Nephron (organoid): ENCODE measurements around the gene NEDD1.

Source experiments
- H3K27ac Mint-ChIP-seq, 3 experiments: 2 replicates each; pipeline ENCODE4 v1.8.0; 2020; ENCODE audit warnings: mixed read lengths in 3 of 3, mild to moderate bottlenecking in 2 of 3, moderate library complexity in 1 of 3
- H3K27me3 Mint-ChIP-seq: 2 replicates; pipeline ENCODE4 v1.8.0; 2021; ENCODE audit warnings: low read depth, mild to moderate bottlenecking, moderate library complexity, mixed read lengths
- H3K36me3 Mint-ChIP-seq: 2 replicates; pipeline ENCODE4 v1.8.0; 2020; ENCODE audit warnings: low read depth, mixed read lengths
- H3K4me1 Mint-ChIP-seq: 2 replicates; pipeline ENCODE4 v1.8.0; 2020; ENCODE audit warnings: mixed read lengths
- H3K4me3 Mint-ChIP-seq, 3 experiments: 2 replicates each; pipeline ENCODE4 v1.8.0; 2020; ENCODE audit warnings: mild to moderate bottlenecking in 3 of 3, mixed read lengths in 3 of 3, moderate library complexity in 2 of 3
- H3K9me3 Mint-ChIP-seq: 2 replicates; pipeline ENCODE4 v1.8.0; 2020; ENCODE audit warnings: mixed read lengths
- TF ChIP-seq, protein P1 (sequence below), 3 experiments: fragments of 200-600 bp; sonication (generic); IDR thresholded peaks; one replicate each; pipeline ENCODE4 v1.5.0; 2021; ENCODE audit warnings: antibody characterized with exemption in 3 of 3; ENCODE audit not compliant: unreplicated experiment in 3 of 3

NEDD1 gene

DNA sequence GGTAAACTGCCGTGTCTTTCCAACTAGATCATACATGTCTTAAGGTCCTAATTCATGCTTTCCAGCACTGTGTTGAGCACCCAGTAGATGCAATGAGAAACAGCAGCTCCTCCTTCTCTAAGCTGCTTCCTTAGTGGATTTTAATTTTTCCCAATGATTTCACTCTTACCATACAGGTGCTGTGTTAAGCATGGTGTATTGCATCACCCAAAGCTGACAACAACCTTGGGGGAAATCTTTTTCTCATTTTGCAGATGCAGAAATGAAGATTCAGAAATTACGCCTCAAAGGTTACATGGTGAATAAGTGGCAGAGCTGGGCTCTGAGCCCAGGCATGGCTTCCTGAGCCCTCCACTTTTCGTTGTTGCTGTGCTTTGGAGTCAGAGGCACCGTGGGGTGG is 75.6 kb downstream of the NEDD1 start:
- peaks cover 28% of the 10 kb centered on the region for H3K27me3 Mint-ChIP-seq
- H3K36me3 Mint-ChIP-seq: no peaks in the 10 kb centered on the region
- no peaks in the 10 kb centered on the region for H3K9me3 Mint-ChIP-seq
- no peak overlapping the region for H3K27ac Mint-ChIP-seq
- H3K4me1 Mint-ChIP-seq: peaks cover 5% of the 10 kb centered on the region
- TF ChIP-seq, protein P1, sequence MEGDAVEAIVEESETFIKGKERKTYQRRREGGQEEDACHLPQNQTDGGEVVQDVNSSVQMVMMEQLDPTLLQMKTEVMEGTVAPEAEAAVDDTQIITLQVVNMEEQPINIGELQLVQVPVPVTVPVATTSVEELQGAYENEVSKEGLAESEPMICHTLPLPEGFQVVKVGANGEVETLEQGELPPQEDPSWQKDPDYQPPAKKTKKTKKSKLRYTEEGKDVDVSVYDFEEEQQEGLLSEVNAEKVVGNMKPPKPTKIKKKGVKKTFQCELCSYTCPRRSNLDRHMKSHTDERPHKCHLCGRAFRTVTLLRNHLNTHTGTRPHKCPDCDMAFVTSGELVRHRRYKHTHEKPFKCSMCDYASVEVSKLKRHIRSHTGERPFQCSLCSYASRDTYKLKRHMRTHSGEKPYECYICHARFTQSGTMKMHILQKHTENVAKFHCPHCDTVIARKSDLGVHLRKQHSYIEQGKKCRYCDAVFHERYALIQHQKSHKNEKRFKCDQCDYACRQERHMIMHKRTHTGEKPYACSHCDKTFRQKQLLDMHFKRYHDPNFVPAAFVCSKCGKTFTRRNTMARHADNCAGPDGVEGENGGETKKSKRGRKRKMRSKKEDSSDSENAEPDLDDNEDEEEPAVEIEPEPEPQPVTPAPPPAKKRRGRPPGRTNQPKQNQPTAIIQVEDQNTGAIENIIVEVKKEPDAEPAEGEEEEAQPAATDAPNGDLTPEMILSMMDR (IDR thresholded peaks at IDR 0.05; ENCODE audit: unreplicated experiment in 3 of 3): no peak
- no peak overlapping the region for H3K4me3 Mint-ChIP-seq

DNA sequence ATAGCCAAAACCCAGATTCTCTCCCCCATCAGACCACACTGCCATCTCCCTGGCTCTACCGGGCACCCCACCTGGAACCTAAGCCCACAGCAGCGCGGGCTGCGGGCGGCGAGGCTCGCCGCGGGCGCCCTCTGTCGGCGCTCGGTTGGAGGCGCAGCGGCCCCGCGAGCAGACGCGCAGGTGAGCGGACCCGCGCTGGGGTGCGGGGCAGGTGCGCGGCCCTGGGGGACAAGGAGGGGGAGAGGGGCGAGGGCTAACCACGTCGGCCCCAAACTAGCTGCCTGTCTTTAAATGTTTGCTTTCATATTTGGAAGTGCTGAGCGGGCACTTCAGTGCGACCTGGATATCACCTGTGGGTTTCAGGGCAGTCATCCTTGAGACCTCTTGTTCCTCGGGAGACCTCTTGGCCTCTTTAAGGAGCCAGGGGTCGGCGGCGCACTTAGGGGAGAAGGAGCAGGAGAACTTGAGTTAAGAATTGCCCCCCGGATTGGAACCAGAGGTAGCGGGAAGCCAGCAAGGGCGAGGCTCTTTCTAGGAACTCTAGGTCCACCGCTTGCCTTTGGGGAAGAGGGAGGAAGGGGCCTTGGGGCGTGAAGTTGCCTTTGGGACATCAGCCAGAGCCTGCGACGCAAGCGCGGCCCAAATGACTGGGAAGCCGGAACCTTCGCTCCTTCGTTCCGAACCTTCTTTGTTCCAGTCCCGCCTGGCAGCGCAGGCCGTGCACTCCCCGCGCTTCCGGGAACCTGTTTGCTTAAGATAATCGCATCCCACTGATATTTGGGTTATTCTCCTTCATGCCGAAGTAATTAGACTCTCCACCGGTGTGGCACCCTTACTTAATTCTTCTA is 78.7 kb downstream of the NEDD1 start:
- Mint-ChIP-seq H3K4me3 (peak overlapping the region; percentile 77 to 81 (median 80)), H3K36me3 (no peaks in the 10 kb centered on the region), H3K27ac (peak overlapping the region in 2 of 3 experiments; percentile 54 to 74), H3K4me1 (peaks cover 5% of the 10 kb centered on the region), H3K27me3 (peaks cover 28% of the 10 kb centered on the region), H3K9me3 (no peaks in the 10 kb centered on the region)
- TF ChIP-seq, protein P1 (IDR thresholded peaks at IDR 0.05; ENCODE audit: unreplicated experiment in 3 of 3): peak; percentile 89 to 95 (median 90)

DNA sequence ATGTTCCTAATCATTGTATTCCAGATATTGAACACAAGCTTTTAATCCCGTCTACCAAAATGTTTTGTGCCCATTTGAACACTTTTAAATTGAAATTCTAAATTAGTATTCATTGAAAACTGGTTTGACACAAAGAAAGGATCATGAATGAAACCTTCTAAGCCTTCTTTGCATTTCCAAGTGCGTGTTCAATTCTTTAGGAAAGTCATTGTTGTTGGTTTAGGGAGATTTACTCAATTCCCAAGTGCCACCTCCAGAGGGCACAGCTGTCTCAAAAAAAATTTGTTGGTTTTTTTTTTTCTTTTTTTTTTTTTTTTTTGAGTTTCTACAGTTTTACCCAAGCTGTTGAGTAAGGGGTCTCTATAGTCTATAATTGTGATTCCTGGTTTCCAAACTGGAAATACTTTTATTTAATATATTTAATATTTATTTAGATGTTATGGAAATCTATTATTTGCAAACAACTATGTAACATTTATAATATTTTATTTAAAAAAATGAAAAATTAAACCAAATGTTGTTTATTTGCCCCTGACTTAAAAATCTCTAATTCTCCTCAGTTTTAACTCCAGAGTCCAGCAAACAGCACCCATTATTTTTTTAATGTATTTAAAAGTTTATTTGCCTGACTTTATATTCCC is 79.9 kb downstream of the NEDD1 start:
- peak overlapping the region; percentile 54 to 81 (median 77) for H3K4me3 Mint-ChIP-seq
- peaks cover 28% of the 10 kb centered on the region for H3K27me3 Mint-ChIP-seq
- H3K27ac Mint-ChIP-seq: peak overlapping the region in 2 of 3 experiments; percentile 54 to 74
- TF ChIP-seq, protein P1 (IDR thresholded peaks at IDR 0.05; ENCODE audit: unreplicated experiment in 3 of 3): peak; percentile 59 to 72 (median 61)
- peaks cover 2% of the 10 kb centered on the region for H3K9me3 Mint-ChIP-seq
- no peaks in the 10 kb centered on the region for H3K36me3 Mint-ChIP-seq
- H3K4me1 Mint-ChIP-seq: peaks cover 5% of the 10 kb centered on the region

DNA sequence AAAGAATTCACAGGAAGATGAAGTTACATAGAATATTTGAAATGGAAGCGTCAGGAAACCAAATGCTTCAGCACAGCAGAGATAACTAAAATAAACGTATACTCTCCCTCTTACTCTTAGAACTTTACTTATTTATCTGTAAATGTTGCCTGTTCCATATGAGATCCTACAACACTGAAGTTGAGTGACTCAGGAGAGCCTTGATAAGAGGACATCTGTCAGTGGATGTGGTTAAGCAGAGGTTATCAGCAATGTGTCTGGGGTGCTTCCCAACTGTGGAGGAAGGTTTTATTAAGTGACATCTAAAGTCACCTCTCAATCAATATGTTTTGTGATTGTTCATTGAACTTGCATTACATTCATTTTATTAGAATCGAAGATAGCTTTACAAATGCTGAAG is 81.9 kb downstream of the NEDD1 start:
- Mint-ChIP-seq H3K36me3 (no peaks in the 10 kb centered on the region), H3K4me3 (no peak overlapping the region), H3K27me3 (peaks cover 22% of the 10 kb centered on the region), H3K4me1 (peaks cover 14% of the 10 kb centered on the region), H3K27ac (no peak overlapping the region), H3K9me3 (peaks cover 2% of the 10 kb centered on the region)
- TF ChIP-seq, protein P1 (IDR thresholded peaks at IDR 0.05; ENCODE audit: unreplicated experiment in 3 of 3): no peak

DNA sequence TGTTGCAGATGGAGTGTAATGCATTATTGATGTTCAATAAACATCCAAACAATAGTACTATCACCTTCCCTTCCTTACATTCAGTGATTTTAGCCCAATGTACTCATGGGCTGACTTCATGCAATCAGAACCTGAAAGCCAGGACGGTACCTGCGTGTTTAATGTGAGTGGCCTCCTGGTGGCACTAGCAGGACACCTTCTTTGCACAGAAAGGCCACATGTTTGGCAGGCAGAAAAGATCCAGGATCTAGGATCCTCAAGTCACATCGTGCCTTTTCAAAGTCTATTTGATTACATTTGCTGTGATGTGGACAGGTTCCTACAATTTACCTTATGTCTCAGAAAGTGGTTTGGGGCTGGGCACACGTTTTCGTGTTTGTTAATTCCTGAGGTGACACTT is 82.9 kb downstream of the NEDD1 start:
- Mint-ChIP-seq H3K4me1 (peaks cover 18% of the 10 kb centered on the region), H3K4me3 (no peak overlapping the region), H3K9me3 (peaks cover 2% of the 10 kb centered on the region), H3K27me3 (peaks cover 16% of the 10 kb centered on the region), H3K27ac (peak overlapping the region in 2 of 3 experiments; percentile 28 to 62), H3K36me3 (no peaks in the 10 kb centered on the region)
- TF ChIP-seq, protein P1 (IDR thresholded peaks at IDR 0.05; ENCODE audit: unreplicated experiment in 3 of 3): peak; percentile 32 to 48 (median 43)
